T-helper 1 cell treated with Interleukin-12 subunit alpha and Interleukin-12 subunit beta and Interleukin-4 antibody, amounts not matched to agents 30 ng/mL and 1 ng/mL, for 36 hours (primary cell): ENCODE results near the gene LRRC74A. TPM values are rescaled to one million over a fixed set of nuclear protein-coding genes. Genes with fewer than 3 reads are reported as not detected.

ENCODE experiments used
- intact Hi-C: fragments of 100-400 bp; cut with micrococcal nuclease; formaldehyde crosslinking; loops from one replicate; pipeline ENCODE4 v1.15.1; 2024
- total RNA-seq: library from RNA; stranded (reverse); gene quantifications from 2 replicates; pipeline ENCODE4 v1.2.3, GENCODE V29; 2022

Gene LRRC74A
- total RNA-seq, 1 donor from 2014 or later: not detected

GRCh38 chr14:76808990-76809389 is 17.2 kb upstream of the LRRC74A start:
- intact Hi-C loops: no loop called here

- intact Hi-C loops: loop anchor here (2.0 to 5.0 kb wide), 3 partner anchors 26 to 897 kb away; partner anchors contain the start of genes ALKBH1 and SLIRP
Measured at GRCh38 chr14:76810525-76810924, 15.7 kb upstream of the LRRC74A start.

GRCh38 chr14:76810953-76811400 is 15.2 kb upstream of the LRRC74A start:
- intact Hi-C loops: loop anchor here (1.0 to 5.0 kb wide), 5 partner anchors 26 to 896 kb away; partner anchors contain the start of genes ALKBH1 and SLIRP

- intact Hi-C loops: loop anchor here (1.0 to 5.0 kb wide), 5 partner anchors 27 to 896 kb away; partner anchors contain the start of genes ALKBH1 and SLIRP
Measured at GRCh38 chr14:76811561-76811960, 14.6 kb upstream of the LRRC74A start.

DNA sequence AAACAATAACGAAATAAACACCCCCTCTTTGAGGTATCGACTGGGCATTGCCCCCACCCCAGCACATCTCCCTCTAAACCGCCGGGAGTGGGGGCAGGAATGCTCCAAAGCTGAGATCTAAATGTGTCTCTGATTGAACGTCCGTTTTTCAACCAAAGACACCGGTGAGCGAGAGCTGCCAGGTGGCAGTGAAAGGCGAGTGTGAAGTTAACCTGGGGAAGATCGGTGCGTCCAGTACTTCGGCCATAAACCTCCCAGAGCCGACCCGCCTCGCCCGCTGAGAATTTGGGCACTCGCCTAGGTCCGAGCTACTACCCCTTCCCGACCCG is 14.2 kb upstream of the LRRC74A start:
- intact Hi-C loops: loop anchor here (1.0 to 5.0 kb wide), 8 partner anchors 151 to 989 kb away; partner anchors contain the start of genes ADCK1, ALKBH1, POMT2 and SLIRP

DNA sequence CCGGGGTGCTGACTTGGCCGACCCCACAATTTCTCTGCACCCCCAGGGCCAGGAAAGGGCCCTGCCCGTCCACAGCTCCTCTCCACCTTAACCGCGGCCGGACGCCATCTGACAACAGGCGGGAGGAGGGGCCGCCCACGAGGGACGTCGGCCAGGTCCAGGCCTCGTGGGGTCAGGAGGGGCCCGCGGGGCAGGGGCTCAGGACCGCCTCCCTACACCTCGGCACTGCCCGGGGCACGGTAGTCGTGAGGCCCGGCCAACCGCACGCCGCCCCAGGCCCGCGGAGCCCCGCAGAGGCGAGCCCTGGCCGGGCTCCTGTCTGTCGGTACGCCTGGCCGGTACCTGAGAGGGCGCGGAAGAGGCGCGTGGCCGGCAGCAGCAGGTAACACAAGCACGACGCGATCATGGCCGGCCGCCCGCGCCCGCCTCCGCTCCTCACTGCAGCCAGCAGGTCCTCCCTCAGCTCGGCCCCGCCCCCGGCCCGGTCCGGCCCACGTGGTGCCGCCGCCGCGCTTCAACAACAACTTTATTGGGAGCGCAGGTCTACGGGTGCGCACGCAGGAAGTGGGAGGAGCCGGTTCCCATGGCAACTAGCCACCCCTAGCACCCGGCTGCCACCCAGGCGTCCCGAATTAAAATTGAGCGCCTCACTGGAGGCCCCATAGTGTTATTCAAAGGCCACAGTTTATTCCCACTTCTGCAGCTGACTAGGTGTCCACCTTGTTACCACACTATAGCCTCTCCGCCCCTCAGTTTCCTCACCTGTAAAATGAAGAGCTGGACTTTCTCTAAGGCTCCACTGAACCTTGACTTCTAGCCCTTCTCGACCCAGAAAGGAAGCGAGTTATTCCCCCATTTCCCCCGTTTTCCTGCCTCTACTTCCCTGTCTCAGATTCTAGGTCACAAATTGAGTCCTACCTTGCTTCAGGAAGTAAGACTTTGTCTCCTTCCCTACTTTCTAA is 13.5 kb upstream of the LRRC74A start, which contains the start of gene ANGEL1:
TSS of gene ANGEL1 (minus strand) at position 461 of the 962 bp plus-strand sequence. CDS start at position 406, 55 bp downstream.
- intact Hi-C loops: loop anchor here (1.0 to 5.0 kb wide), 10 partner anchors 32 to 988 kb away; partner anchors contain the start of genes ADCK1, ALKBH1, POMT2 and SLIRP

DNA sequence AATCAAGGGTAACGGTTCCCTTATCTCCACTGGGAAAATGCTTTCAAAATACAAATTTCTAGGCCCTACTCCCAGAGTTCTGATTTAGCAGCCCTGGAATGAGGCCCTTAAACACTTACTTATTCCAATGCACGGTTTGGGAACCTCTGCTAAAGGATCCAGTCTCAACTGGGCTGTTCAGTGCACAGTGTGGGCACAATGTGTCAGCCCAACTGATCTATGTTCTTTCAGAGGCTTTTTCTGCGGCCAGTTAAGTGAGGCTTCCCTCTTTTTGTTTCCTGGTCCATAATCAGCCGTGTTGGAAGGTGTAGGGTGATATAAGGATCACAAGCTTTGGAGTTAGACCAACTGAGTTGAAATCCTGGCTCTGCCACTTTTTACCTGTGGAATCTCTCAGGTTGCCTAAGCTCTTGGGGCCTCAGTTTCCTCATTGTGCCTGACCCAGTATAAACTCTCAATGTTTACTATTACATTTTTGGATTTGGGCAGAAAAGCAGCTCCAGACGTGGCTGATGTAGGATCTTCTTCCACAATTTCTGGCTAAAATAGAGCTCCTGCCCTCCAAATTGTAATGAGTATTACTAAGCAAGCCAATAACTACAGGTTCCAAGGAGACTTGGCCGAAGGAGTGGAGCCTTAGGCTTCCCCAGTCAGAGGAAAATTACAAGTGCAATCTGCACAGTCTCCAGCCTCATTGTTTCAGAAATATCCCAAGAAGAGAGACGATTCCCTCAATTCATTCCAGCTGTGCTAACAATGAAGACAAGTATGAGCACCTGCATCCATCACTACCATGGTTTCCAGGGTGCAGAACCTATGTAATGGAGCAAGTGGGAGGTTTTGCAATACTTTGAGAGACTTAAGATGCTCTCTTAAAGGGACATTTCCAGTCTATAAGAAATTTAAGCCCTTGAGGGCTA is 11.2 kb upstream of the LRRC74A start:
- intact Hi-C loops: loop anchor here (5.0 kb wide), 2 partner anchors 227 to 892 kb away; partner anchors contain the start of genes ALKBH1 and SLIRP

- intact Hi-C loops: no loop called here
Measured at GRCh38 chr14:76820700-76821099, 5.5 kb upstream of the LRRC74A start.

GRCh38 chr14:76827696-76828296 is 1.6 kb downstream of the LRRC74A start:
- intact Hi-C loops: no loop called here

DNA sequence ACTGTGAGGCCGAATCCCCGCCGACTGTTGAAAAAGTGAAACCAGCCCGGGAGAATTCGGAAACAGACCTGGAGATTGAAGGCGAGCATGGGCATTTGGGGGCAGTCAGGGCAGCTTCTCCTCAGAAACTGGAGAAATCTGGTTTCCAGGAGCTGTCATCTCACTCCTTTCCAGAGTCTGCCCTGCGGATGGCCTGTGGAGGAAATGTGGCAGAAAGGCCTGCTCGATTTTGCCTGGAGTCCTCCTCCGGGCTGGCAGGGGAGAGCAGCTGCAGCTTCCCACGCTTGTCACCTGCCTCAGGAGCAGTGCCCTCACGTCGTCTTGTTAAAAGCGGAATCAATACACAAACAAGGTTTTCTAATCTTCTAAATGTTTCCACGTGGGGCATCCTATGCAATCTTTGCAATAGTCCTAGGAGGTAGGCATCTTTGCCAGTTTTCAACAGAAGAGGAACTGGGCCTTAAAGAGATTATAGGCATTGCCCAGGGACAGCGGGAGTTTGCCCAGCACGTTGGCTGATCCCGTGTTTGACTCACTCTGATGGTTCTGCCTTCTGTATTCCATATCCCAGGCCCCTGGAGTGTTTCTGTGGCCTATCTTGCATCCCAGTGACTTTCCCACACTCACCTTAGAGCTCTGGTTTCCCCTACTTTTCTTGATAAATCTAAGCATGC is 2.3 kb downstream of the LRRC74A start:
- intact Hi-C loops: no loop called here

DNA sequence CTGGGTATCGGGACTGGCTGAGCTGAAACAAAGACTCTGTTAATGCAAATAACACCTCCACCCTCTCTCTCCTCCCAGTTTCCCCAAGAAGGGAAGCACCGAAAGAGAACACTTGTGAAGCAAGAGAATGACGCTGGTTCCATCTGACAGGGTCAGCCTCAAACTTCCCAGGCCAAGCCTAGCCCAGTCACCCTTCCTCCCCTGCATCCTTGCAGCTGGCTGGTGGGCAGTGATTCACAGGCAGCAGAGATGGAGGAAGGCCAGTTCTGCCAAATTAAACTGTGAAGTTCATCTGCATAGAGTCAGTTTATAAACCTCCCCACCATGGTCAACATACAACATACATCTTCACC is 2.8 kb downstream of the LRRC74A start:
- intact Hi-C loops: no loop called here

- intact Hi-C loops: no loop called here
Measured at GRCh38 chr14:76829650-76830421, 3.6 kb downstream of the LRRC74A start.

GRCh38 chr14:76830556-76830955 is 4.3 kb downstream of the LRRC74A start:
- intact Hi-C loops: no loop called here

- intact Hi-C loops: no loop called here
Measured at GRCh38 chr14:76832503-76832988, 6.3 kb downstream of the LRRC74A start.

DNA sequence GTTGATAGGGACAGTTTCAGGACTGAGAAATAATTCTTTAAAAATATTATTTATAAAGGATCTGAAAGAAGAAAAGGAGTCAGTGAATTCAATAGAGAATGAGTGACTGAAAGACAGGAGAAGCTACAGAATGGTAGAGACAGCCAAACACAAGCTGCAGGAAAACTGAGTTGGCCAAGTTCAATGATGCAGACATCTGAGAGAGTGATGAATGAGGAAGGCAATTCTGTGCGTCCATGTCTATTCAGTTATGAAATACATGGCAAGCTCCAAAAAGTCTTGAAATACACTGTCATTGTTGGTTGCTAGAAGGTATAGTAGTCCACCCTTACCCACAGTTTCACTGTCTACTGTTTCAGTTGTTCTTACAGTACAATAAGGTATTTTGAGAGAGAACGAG is 6.8 kb downstream of the LRRC74A start:
- intact Hi-C loops: no loop called here

DNA sequence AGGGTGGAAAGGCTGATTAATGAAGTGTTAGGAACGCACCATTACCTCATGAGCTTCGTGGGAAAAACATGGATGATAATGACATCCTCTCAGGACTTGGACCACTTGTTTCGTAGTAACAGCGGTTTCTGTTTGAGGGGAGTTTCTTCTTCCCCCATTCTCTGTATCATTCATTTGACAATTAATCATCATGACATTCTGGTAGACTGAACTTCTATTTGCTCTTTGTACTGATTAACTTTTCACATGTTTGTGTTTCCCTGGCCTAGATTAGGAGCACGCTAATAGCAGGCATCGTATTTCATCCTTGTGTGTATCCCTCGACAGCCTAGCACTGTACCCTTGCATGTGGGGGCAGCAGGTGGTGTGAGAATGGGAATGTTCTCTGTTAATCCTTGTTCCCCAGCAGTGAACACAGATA is 8.0 kb downstream of the LRRC74A start:
- intact Hi-C loops: no loop called here

- intact Hi-C loops: no loop called here
Measured at GRCh38 chr14:76836029-76836630, 9.9 kb downstream of the LRRC74A start.

- intact Hi-C loops: no loop called here
Measured at GRCh38 chr14:76837524-76837923, 11.3 kb downstream of the LRRC74A start.

DNA sequence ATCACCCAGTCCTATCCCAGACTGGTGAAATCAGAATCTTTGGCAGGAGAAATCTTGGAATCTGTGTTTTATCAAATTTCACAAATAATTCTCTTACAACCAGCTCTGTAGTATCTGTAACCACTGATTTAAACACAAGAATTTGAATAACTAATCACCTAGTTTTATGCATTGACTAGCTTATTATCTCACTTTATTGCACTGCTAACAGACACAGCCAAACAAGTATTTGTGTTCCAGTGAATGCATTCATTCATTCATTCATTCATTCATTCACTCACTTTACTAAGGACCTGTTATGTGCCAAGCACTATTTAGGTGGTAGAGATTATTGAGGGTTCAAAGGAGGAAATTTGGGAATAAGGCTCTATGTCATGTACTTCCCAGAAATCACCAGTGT is 16.2 kb downstream of the LRRC74A start:
- intact Hi-C loops: no loop called here
